Measurements from ENCODE around the gene CALML5.

Gene CALML5

DNA sequence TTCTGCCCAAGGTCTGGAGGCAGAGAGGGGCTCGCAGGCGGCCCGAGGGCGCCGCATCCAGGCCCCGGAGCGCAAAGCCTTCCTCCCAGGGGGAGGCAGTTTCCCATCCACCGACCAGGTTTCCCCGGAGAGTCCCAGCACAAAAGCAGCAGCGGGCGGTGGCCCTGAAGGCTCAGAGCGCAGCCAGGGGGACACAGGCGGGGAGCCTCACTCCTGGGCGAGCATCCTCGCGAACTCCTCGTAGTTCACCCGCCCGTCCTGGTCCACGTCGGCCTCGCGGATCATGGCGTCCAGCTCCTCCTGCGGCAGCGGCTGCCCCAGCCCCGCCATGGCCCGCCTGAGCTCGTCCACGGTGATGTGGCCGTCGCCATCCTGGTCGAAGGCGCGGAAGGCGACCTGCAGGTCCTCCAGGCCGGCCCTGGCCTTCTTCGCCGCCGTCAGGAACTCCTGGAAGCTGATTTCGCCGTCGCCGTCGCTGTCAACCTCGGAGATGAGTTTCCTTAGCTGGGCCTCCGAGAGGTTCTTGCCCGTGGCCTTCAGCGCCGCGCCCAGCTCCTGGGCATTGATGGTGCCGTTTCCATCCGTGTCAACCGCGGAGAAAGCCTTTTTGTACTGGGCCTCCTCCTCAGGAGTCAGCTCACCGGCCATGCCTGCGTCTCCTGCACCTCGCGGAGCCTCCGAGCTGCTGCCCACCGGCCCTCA is 428 bp downstream of the CALML5 start:
- DNase-seq = no peak

DNA sequence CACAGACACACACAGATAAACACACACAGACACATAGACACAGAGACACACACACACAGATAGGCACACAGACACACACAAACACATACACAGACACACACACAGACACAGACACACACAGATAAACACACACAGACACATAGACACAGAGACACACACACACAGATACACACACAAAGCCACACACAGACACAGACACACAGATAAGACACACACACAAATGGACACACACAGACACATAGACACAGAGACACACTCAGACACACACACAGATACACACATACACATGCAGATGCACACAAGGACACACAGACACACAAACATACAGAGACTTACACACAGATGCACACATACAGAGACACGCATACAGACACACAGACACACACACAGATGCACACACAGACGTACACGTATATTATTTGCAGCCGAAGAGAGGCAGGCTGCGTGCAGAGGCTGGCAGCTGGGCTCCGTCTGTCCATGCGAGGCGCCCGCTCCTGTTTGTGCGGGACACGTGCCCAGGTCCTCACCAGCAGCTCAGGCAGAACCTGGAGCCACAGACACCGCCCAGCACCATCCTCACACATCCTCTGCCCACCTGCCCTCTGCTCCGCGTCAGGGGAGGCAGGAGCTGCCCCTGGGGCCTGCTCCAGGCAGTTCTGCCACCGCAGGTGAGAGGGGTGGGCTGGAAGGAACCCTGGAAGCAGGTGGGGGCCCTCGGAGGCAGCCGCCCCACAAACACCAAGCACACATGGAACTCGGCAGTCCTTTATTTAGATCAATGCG is 1.2 kb downstream of the CALML5 start:
- no peak for DNase-seq

DNA sequence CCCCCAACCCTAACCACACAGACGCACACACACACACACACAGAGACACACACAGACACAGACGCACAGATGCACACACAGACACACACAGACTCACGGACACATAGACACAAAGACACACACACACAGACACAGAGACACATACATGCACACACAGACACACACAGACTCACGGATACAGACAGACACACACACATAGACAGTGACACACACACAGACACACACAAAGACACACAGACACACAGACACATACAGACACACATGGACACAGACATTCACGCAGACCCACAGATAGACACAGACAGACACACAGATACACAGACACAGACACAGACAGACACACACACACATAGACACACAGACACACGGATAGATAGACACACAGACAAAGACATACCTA is 2.1 kb downstream of the CALML5 start:
- no peak for DNase-seq

DNA sequence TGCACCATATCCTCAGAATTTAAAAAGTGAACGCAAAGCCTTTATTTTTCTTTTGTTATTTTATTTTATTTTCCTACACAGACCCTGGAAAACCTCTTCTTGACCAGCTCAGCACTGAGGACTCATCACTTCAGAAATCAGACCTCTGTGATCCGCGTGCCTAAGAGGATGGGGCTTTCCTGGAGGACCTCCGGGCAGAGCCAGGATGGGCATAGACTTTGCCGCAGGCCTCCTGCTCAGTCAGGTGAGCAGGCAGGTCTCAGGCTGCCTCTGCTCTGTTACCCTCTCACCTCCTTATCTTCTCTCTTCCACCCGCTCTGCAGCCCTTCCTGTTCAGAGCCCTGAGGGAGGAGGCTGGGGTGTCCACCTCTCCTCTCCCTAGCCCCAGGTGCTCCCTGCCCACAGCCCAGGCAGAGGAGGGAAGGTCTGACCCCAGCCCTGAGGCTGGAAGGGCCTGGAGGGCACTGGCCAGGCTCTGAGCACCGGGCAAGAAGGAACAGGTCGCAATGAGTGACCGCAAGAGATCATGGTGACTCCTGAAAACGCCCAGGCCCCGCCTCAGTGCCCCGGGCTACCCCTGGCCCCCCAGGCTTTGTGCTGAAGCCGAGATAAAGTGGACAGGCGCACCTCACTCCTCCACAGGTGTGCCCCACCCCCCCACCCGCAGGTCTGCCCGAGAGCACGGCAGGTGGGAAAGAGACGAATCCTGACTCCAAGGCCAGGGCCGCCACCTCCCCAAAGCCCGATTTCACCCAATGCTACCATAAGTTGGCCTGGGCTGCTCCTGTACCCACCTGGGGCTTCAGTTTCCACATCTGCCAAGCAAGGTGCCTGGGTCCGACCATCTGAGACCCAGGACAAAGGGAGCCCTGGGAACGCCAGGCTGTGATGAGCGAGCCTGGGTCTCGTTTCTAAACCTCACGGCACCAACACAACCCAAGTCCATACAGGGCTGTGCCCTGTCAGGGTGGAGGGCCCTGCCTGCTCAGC is 2.8 kb downstream of the CALML5 start:
- no peak for DNase-seq

DNA sequence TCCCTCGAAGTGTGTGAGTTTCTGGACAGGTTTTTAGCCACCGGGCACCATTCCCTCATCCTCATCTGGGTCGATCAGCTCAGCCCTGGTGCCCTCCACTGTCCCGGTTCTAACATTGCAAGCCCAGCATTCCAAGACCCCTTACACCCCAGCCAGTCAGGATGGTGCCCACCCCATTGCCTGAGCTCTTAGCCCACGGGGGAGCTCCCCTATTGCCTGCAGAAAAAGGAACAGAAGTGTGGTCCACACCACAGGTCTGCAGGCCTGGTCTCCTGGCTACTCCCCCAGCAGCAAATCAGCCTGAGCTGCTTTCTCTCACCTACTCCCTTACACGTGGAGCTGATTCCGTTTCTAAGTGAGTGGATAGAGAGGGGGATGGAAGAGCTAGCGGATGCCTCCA is 4.8 kb downstream of the CALML5 start:
- no peak for DNase-seq

DNA sequence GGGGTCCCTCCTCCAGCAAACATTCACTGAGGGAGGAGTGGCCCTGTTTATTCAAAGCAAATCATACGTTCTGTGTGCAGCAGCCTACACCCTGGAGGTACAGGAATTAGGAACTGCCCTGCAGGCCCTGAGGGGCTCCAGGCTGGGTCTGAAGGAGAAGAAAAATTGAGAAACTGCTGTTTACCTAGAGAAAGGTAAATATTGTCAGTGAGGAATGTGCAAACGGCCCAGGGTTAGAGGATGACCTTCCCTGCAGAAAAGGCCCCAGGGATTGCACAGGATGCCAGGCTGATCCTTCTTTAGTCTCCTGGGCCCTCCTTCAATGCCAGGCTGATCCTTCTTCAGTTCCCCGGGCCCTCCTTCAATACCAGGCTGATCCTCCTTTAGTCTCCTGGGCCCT is 5.7 kb downstream of the CALML5 start:
- no peak for DNase-seq

DNA sequence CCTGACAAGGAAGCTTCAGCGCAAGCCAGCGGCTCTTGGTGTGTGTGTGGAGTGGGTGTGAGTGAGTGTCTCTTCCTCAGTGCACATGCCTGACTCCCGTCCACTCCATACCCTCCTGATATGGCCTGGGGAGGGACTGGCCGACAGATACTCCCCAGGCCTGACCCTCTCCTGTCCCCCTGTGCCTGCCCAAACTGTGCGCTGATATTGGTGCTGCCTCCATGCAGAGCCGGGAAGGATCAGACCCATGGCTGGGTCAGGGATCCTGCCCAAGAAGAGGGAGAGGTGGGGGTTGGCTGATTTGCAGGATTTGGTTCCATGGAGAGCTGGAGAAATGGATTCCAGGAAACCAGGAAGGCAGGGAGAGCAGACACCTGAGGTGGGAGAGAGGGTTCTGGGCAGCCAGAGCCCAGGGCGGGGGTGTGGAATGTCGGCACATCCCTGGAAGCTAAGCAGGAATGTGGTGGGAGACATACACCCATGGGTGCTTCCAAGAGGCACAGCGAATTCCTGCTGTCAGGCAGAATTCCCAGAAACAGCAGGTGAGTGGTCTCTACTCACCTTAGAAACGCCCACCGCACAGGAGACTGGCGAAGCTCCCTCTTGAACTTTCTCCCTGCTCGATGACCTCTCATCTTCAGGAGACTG is 6.3 kb downstream of the CALML5 start:
- DNase-seq = no peak

DNA sequence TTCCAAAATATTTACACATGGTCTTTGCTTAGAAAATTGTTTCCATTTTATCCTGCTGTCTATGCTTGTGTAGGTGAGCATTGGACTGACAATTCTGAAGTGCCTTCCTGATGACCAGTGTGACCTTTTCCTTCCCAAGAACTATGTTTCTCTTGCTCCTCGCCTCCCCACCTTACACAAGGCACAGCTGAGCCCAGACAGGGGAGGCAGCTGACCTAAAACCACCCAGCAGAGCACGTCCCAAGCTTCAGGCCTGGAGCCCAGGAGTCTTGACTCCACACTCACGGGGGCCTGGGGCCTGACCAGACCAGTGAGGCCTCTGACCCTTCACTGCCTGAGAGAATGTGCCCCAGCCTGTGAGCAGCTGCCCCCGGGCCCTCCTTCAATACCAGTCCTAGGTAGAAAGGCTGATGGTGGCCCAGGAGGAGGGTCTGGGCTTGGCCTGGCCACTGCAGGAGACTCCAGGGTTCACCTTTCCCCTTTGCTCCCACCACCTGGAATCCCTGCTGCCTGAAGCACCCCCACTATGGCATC is 7.0 kb downstream of the CALML5 start:
- no peak for DNase-seq

DNA sequence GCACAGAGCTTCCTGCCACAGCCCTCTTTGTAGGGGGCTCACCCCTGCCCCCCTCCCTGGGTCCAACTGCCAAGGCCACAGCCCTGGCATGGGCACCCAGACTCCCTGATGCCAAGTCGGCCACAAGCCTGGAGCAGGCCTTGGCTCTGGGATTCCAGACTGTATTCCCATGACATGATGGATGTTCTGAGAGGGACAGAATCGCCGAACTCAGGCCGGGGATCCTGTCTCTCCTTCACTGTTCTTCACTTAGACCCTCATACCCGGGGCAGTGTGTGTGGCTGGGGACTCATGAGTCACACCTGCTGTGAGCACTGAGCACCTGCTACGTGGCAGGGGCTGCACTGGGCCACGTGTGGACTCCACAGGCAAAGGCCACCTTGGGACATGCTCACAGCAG is 7.9 kb downstream of the CALML5 start:
- DNase-seq = no peak

DNA sequence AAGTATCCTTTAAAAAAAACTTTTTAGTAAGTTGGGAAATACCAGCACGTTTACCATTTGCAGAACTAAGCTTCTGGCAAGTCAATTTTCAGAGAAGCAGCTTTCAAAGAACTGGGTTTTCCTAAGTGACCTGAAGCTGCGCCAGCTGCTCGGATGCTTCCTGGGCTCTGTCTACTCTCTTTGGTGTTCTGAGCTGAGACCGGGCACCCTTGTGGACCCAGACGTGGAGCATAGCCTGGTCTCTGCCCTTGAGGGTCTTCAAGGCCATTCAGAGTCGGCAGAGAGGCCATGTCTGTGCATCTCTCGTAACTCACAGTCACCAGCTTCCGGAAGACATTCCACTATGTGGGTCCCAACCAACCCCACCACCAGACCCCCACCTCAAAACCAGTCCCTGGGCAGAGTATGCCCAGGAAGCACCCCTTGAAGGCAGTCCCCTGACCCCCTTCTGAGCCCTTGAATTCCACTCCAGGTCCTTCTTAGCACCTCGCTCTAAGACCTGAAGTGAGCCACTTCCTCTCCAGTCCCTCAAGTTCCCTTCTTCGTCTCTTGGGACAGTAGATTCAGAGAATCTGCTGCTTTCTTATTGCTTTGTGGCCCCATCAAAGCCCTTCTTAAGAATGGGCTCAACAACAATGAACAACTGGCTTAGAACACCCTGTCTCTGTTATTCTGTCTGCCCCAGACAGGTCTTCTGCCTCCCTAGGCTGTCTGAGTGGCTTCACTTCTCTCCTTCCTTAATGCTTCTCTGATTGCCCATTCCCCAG is 8.5 kb downstream of the CALML5 start:
- no peak for DNase-seq

DNA sequence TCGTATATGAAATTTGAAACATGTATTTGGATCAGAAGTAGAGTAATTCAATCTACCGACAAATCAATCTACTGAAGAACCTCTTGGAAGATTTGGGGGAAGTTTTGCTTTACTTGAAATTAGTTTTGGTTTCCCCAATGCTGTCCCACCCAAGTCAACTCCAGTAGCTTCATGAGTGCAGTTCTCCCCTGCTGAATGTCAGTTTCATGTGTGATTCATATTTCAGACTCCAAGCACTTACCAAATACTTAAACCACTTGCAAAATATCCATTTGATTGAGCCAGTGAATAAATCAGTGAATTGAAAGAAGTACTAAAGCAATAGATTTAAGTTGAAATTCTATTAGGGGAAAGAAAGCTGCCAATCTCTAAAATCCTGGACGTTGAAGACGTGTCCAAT is 9.3 kb downstream of the CALML5 start:
- no peak for DNase-seq

DNA sequence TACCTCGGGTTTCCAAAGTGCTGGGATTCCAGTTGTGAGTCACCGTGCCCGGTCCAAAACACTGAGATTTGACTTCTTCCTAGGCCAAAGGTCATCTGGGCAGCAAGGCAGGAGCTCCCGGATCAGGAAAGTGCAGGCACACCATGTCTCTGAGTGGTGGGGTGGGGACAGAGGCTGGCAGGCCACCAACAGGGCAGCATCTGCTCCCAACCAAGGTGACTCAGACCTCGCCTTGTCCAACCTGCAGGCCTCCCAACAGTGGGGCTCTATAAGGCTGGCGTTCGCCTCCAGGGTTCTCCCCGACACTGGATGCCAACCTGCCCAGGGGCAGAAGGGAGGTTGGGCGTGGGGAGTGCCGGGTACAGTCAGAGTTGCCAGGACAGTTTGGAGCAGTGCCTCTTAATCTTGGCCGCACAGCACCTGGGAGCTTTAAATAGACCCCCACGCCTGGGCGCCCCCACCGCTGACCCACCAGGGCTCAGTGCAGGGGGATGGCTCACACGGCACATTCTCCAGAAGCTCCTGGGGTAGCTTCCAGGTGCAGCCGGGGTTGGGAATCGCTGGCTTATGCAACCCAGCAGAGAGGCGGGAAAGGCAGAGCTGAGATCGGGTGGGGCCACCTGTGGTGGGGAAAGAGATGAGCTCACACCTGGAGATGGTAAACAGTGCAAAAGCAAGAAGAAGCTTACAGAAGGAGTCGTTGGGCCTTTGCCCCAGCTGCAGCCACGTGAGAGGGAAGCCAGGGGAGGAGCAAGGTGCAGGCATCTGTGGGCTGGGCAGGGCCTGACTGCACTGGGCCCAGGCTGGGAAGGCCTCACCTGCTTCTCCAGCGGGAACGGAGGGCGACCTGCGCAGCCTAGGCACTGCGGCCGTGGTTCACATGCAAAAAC is 10.9 kb downstream of the CALML5 start:
- no peak for DNase-seq

DNA sequence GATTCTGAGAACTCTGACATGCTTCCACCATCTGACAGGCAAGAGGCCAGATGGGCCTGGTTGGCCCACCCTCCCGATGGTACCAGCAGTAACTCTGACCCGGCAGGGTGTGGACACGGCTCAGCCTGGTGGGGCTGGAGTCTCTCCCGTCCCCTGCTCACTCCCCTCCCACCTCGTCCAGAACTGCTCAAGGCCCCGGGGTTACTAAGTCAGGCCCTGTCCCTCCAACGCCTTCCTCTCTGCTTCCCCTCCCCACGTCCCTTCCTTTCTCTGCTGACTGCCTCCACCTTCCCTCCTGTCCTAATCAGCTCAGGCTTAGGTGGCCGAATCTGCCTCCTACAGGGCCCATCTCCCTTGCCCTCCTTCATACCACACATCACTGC is 12.5 kb downstream of the CALML5 start:
- DNase-seq = no peak

DNA sequence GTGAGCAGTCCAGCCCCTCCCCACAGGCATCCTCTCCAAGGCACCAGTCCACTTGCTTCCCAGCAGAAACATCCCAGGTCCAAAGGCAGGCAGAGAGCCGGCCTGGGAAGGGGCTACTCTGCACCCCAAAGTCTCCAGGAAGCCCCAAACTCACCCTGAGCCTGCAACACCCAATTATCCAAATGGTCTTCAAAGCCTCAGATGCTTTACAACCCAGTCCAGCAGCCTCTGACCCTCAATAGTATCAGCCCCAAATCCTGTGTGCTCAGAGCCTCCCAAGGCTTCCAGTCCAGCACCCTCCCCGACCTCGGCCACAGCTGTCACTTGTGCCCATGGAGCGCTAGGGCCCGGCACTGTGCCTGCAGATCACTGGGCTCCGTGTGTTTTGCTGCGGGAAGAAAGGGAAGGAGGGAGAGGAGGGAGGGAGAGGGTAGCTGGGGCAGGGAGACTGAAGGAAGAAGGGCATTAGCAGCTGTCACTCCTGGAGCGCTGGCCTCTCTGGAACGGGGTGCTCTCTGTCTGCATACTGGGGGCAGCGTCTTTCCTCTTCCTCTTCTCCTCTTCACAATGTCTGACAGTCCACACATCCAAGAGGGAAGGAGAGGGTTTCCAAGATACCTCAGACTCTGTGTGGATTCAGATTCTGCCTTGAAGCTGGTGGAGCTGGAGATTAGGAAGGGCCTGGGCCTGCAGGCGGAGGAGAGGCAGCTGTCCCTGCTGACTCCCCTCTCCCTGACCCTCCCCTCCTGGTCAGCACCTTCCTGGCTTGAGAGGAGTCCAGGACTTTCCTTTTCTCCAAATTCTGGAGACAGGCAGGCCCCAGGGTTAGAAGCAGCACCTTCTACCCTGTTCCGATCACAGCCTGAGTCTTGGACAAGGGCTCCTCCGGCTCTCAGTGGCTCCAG is 13.2 kb downstream of the CALML5 start:
- no peak for DNase-seq

DNA sequence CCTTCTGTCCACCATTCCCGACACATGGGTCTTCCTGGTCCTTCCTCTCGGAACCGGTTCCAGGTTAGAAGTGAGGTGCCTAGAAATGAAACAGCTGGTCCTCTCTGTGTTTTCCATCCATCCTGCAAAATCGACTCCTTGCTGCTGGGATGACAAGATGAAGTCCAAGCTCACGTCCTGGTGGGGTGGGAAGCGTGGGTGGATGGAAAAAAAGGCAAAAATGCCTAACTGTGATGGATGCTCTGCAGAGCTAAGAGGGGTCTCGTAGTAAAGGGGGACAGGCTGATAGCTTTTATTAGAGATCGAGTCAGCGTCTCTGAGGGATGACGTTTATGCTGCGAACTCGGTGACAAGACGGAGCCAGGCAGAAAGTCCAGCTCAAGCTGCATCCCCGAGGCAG is 14.1 kb downstream of the CALML5 start:
- DNase-seq = no peak

DNA sequence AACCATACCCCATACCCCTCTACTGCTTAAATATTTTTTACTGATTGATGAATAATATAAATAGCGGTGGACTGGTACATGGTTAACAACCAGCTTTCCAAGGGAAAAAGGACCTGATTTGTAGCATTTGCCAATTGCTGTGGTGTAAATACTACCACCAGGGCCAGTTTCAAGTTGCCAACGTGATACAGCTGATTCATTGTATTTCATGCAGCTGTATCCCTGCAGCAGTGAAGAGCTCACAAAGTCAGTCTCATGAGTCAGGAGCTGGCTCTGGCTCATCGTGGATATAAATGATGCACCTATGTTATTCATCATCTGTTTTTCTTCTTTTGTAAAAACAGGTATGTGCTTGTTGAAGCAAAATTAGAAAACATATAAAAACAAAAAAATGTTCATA is 15.2 kb downstream of the CALML5 start:
- DNase-seq = no peak

DNA sequence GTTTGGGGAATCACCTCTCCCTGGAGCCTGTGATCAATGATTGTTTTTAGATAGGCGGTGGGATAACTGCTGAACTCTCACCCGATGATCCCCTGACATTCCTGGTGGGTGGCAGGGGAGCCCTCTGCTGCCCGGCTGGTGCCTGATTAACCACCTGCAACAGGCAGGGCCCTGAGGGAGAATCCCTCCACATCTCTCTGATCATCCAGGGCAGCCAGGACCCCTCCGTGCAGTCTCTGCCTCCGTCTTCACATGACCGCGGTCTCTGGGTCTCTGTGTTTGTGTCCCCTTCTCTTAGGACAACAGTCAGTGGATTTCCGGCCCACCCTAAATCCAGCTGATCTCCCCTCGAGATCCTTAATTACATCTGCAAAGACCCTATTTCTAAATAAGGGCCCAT is 17.4 kb downstream of the CALML5 start:
- no peak for DNase-seq

DNA sequence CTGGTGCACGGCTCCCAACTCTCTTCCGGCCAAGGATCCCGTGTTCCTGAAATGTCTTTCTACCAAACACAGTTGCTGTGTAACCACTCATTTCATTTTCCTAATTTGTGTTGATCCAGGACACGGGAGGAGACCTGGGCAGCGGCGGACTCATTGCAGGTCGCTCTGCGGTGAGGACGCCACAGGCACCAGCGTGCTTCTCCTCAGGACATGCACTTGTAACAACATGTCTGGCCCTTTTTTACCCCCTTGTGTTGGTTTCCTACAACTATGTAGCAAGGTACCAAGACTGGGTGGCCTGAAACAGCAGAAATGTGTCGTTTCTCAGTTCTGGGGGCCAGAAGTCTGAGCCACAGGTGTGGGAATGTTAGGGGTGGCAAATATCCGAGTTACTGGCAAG is 18.2 kb downstream of the CALML5 start:
- DNase-seq = no peak

DNA sequence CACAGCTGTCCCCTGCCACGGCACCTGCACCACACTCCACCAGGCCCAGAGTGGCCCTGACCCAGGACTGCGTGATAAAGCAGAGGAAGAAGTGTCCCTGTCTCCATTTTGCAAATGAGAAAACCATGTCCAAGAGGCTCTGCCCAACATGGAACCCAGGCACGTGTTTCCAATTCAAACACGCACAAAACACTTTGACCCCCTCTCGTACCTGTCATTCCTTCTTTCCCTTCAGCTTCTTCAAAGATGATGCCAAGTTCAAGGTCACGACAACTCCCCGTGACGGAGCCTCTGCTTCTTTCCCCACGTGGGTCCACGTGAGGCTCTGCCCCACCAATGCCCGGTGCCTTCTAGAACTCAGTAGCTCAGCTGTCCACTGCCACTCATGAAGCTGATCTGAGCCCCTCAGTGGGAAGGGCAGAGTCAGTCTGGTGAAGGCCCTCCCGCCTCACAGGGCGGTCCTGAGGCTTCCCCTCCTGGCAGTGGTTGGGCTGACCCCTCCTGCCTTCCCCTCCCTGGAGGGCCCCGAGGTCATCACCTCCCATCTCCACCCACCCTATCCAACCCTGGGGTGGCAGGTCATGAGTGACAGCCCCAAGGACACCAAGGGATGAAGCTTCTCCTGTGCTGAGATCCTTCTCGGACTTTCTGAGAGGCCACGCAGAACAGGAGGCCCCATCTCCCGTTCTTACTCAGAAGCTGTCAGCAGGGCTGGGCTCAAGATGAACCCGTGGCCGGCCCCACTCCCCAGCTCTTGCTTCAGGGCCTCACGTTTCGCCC is 19.0 kb downstream of the CALML5 start:
- DNase-seq = no peak

Data from SW 1271 (cell line).